H1 (cell line): ENCODE results near the gene SPR. TPM values are rescaled to one million over a fixed set of nuclear protein-coding genes. Genes with fewer than 3 reads are reported as not detected.

Source experiments
- CTCF ChIA-PET: fragments of 300-600 bp; sonication (Branson Sonifier 250); formaldehyde crosslinking; loops from one replicate; lab custom pipeline; 2021; ENCODE audit not compliant: partially characterized antibody; lab: Charles Lee
- POLR2A ChIA-PET: fragments of 300-600 bp; sonication (Branson Sonifier 250); formaldehyde crosslinking; loops from one replicate; lab custom pipeline; 2021; ENCODE audit warnings: inconsistent platforms; ENCODE audit not compliant: partially characterized antibody; lab: Charles Lee
- DNase-seq, 2 experiments: peaks; one replicate each; pipeline versions ENCODE4 v3.0.0 to v3.0.0-alpha.2; 2010 to 2022; ENCODE audit warnings: low spot score in 2 of 2, low read depth in 1 of 2, mixed read lengths in 1 of 2
- FAIRE-seq: peaks from 2 replicates; lab custom pipeline; 2011; peaks lifted over from hg19 to GRCh38; lab: Jason Lieb, UNC
- H2AFZ ChIP-seq: 2 replicates; pipeline ENCODE4 v1.8.1; 2012; ENCODE audit warnings: low read length, inconsistent platforms
- H2AK5ac ChIP-seq: 2 replicates; pipeline ENCODE4 v1.6.1; 2013; ENCODE audit warnings: low read depth, low read length
- H2BK120ac ChIP-seq: replicated peaks from 2 replicates; pipeline ENCODE3; 2013; ENCODE audit warnings: low read depth, low read length, inconsistent platforms
- H2BK12ac ChIP-seq: 2 replicates; pipeline ENCODE4 v1.6.1; 2013; ENCODE audit warnings: low read depth, low read length
- H2BK15ac ChIP-seq: 2 replicates; pipeline ENCODE4 v1.6.1; 2013; ENCODE audit warnings: low read length
- H2BK20ac ChIP-seq: 2 replicates; pipeline ENCODE4 v1.6.1; 2013; ENCODE audit warnings: low read length
- H2BK5ac ChIP-seq: 2 replicates; pipeline ENCODE4 v1.6.1; 2013; ENCODE audit warnings: low read depth, low read length
- H3K14ac ChIP-seq: 2 replicates; pipeline ENCODE4 v1.6.1; 2013; ENCODE audit warnings: inconsistent platforms; ENCODE audit not compliant: insufficient read length
- H3K18ac ChIP-seq: 2 replicates; pipeline ENCODE4 v1.6.1; 2013; ENCODE audit warnings: low read length; ENCODE audit errors: extremely low read depth
- H3K23ac ChIP-seq: 2 replicates; pipeline ENCODE4 v1.6.1; 2013; ENCODE audit warnings: inconsistent platforms; ENCODE audit not compliant: insufficient read length
- H3K23me2 ChIP-seq: 2 replicates; pipeline ENCODE4 v1.6.1; 2013; ENCODE audit warnings: low read depth, low read length
- H3K27ac ChIP-seq: 2 replicates; pipeline ENCODE4 v1.6.1; 2011; ENCODE audit warnings: low read depth, low read length, inconsistent platforms
- H3K27me3 ChIP-seq, 4 experiments: replicated peaks in 1 of 4; 1 replicate in 1 of 4; 2 replicates in 3 of 4; pipeline versions ENCODE4 v1.6.1 to v1.8.1; 2011 to 2013; ENCODE audit warnings: low read length in 3 of 4, mild to moderate bottlenecking in 3 of 4, inconsistent platforms in 2 of 4, mixed read lengths in 2 of 4, moderate library complexity in 1 of 4; ENCODE audit not compliant: control insufficient read depth in 3 of 4, insufficient read depth in 3 of 4; ENCODE audit errors: extremely low read depth in 1 of 4
- H3K36me3 ChIP-seq, 4 experiments: 2 replicates each; pipeline versions ENCODE4 v1.6.1 to v1.8.1; 2011 to 2013; ENCODE audit warnings: mild to moderate bottlenecking in 4 of 4, low read length in 3 of 4, moderate library complexity in 2 of 4, control low read depth in 1 of 4, inconsistent platforms in 1 of 4; ENCODE audit not compliant: insufficient read depth in 4 of 4, control insufficient read depth in 2 of 4
- H3K4ac ChIP-seq: replicated peaks from 2 replicates; pipeline ENCODE3; 2013; ENCODE audit warnings: low read length, low read depth, mixed read lengths, inconsistent platforms; ENCODE audit not compliant: insufficient read length
- H3K4me1 ChIP-seq, 4 experiments: replicated peaks in 1 of 4; 1 replicate in 1 of 4; 2 replicates in 3 of 4; pipeline versions ENCODE4 v1.6.1 to v1.8.1; 2011 to 2013; ENCODE audit warnings: low read length in 3 of 4, inconsistent platforms in 2 of 4, mixed read lengths in 1 of 4; ENCODE audit not compliant: insufficient read depth in 4 of 4, control insufficient read depth in 3 of 4
- H3K4me2 ChIP-seq, 2 experiments: 2 replicates each; pipeline versions ENCODE4 v1.6.1 to v1.8.1; 2011 to 2013; ENCODE audit warnings: low read depth in 2 of 2, low read length in 2 of 2, control low read depth in 1 of 2, inconsistent platforms in 1 of 2, mild to moderate bottlenecking in 1 of 2; ENCODE audit not compliant: insufficient read depth in 1 of 2
- H3K4me3 ChIP-seq, 4 experiments: fragments of 200-600, 300-600 bp in 1 of 4; sonication (generic), shearing (Covaris generic), sonication (Bioruptor Twin) in 1 of 4; 2 replicates each; pipeline versions ENCODE4 v1.5.1 to v1.8.1; 2011 to 2016; ENCODE audit warnings: low read length in 4 of 4, low read depth in 3 of 4, control low read depth in 2 of 4, inconsistent platforms in 2 of 4, mild to moderate bottlenecking in 2 of 4, mixed read lengths in 1 of 4, moderate library complexity in 1 of 4; ENCODE audit not compliant: insufficient read depth in 2 of 4; ENCODE audit errors: extremely low read depth in 1 of 4
- H3K56ac ChIP-seq: replicated peaks from 2 replicates; pipeline ENCODE3; 2013; ENCODE audit warnings: low read depth, mild to moderate bottlenecking, mixed read lengths, low read length, inconsistent platforms; ENCODE audit not compliant: insufficient read length
- H3K79me1 ChIP-seq: 2 replicates; pipeline ENCODE4 v1.6.1; 2013; ENCODE audit warnings: low read depth, low read length, control low read depth
- H3K79me2 ChIP-seq, 2 experiments: 2 replicates each; pipeline versions ENCODE4 v1.6.1 to v1.8.1; 2012 to 2013; ENCODE audit warnings: low read length in 2 of 2, mild to moderate bottlenecking in 2 of 2, inconsistent platforms in 1 of 2; ENCODE audit not compliant: insufficient read depth in 2 of 2, control insufficient read depth in 1 of 2
- H3K9ac ChIP-seq, 4 experiments: replicated peaks in 1 of 4; 1 replicate in 1 of 4; 2 replicates in 3 of 4; pipeline versions ENCODE4 v1.6.1 to v1.8.1; 2011 to 2013; ENCODE audit warnings: low read depth in 3 of 4, low read length in 3 of 4, control low read depth in 2 of 4, mild to moderate bottlenecking in 2 of 4, moderate library complexity in 2 of 4, inconsistent platforms in 1 of 4; ENCODE audit errors: extremely low read depth in 1 of 4
- H3K9me3 ChIP-seq, 2 experiments: 2 replicates each; pipeline versions ENCODE4 v1.6.1 to v1.8.1; 2012 to 2013; ENCODE audit warnings: mild to moderate bottlenecking in 2 of 2, moderate library complexity in 2 of 2, control low read depth in 1 of 2, inconsistent platforms in 1 of 2, low read depth in 1 of 2, low read length in 1 of 2, mixed read lengths in 1 of 2; ENCODE audit not compliant: insufficient read depth in 2 of 2
- H4K20me1 ChIP-seq, 2 experiments: replicated peaks in 1 of 2; 2 replicates each; pipeline versions ENCODE3 to v1.8.1; 2011 to 2013; ENCODE audit warnings: inconsistent platforms in 2 of 2, low read length in 2 of 2, mild to moderate bottlenecking in 1 of 2; ENCODE audit not compliant: insufficient read depth in 2 of 2, control insufficient read depth in 1 of 2
- H4K5ac ChIP-seq: 2 replicates; pipeline ENCODE4 v1.6.1; 2013; ENCODE audit warnings: low read length, low read depth, mixed read lengths, inconsistent platforms; ENCODE audit not compliant: insufficient read length
- H4K8ac ChIP-seq: 2 replicates; pipeline ENCODE4 v1.8.0; 2013; ENCODE audit warnings: mild to moderate bottlenecking, moderate library complexity, low read length, inconsistent platforms; ENCODE audit not compliant: insufficient read depth; ENCODE audit errors: extremely low read depth
- H4K91ac ChIP-seq: replicated peaks from 2 replicates; pipeline ENCODE3; 2013; ENCODE audit warnings: low read length, mixed read lengths, inconsistent platforms; ENCODE audit not compliant: insufficient read length
- CHD1 ChIP-seq: IDR thresholded peaks from 2 replicates; pipeline ENCODE4 v1.6.1; 2012; ENCODE audit warnings: low read depth, low read length, improper control_type of control experiment
- EP300 ChIP-seq, 2 experiments: IDR thresholded peaks; 1 replicate in 1 of 2; 2 replicates in 1 of 2; pipeline ENCODE4 v1.6.1; 2011 to 2012; ENCODE audit warnings: low read depth in 2 of 2, low read length in 2 of 2, mild to moderate bottlenecking in 2 of 2, borderline replicate concordance in 1 of 2, inconsistent platforms in 1 of 2, moderate library complexity in 1 of 2
- KDM1A ChIP-seq: fragments of 200-600, 300-600 bp; sonication (generic); IDR thresholded peaks from 2 replicates; pipeline ENCODE4 v1.7.1; 2016; ENCODE audit warnings: mild to moderate bottlenecking, low read length, borderline replicate concordance
- WGBS, 2 experiments: shearing (Covaris generic) in 1 of 2; methylation state at CpG; one replicate each; pipeline versions ENCODE4 v1.1.6 to v1.1.7; 2013 to 2015; ENCODE audit warnings: low lambda C conversion rate in 2 of 2, mixed read lengths in 2 of 2, inconsistent platforms in 1 of 2, low coverage in 1 of 2, missing lambda C conversion rate in 1 of 2; ENCODE audit not compliant: insufficient replicate concordance in 2 of 2, insufficient coverage in 1 of 2, insufficient read length in 1 of 2; ENCODE audit errors: extremely low coverage in 1 of 2, missing lambda C conversion rate in 1 of 2; 5-methylcytosine and 5-hydroxymethylcytosine counted together
- polyA plus RNA-seq, 7 experiments: library from polyadenylated mRNA; depleted of rRNA in 3 of 7; stranded (reverse) in 5 of 7; unstranded in 2 of 7; fragments of >200 nt in 5 of 7; fragments of 200-250 nt in 2 of 7; gene quantifications; 1 replicate in 5 of 7; 2 replicates in 1 of 7; 4 replicates in 1 of 7; pipeline versions ENCODE4 v1.2.1 to v1.2.3, GENCODE V29; 2011 to 2013; ENCODE audit warnings: missing spikeins in 2 of 7, mixed read lengths in 2 of 7
- total RNA-seq: library from RNA; stranded (reverse); fragmentation: NEBNext Ultra II Directional; extraction: Animal tissue kit (Norgen Biotek cat#: 25700); gene quantifications from 2 replicates; pipeline ENCODE4 v1.2.1, GENCODE V29; 2021

The SPR gene
- total and polyA plus RNA-seq, 2 of the 8 experiments (the other 6 are each of a cell fraction or from before 2014, with no cell fraction given): 4.5 to 11.5 TPM

DNA sequence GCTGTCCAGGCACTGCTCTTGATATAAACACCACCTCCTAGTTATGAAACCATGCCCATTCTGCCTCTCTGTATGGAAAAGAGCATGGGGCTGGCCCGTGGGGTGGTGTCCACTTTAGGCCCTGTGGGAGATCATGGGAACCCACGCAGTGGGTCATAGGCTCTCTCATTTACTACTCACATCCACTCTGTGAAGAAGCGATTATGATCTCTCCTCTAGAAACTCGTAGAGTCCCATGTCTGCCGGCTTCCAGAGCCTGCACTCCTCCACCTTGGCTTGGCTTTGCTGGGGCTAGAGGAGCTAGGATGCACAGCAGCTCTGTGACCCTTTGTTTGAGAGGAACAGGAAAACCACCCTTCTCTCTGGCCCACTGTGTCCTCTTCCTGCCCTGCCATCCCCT, 46.0 kb downstream of the SPR start:
- peaks cover 6 to 36% (median 25%) of the 10 kb centered on the region in 4 experiments for H3K27me3 ChIP-seq
- 97% methylated on average over 5 of the region's 5 CpGs; no CpG with 5 or more reads in 1 of the 2 experiments for WGBS, 2 experiments

More for the DNA sequence above, 46.0 kb downstream of the SPR start:
- TF ChIP-seq EP300 (IDR thresholded peaks at IDR 0.05; ENCODE audit: borderline replicate concordance in 1 of 2, low read depth in 2 of 2, low read length in 2 of 2): no peak
- TF ChIP-seq CHD1: no peak
- no peak for TF ChIP-seq KDM1A
- TF ChIP-seq, all 59 proteins: peak for 0
- Histone ChIP-seq H3K14ac (no peak overlapping the region), H2BK20ac (no peak overlapping the region), H2BK15ac (no peak overlapping the region), H3K27ac (no peak overlapping the region), H3K79me2 (no peaks in the 10 kb centered on the region), H3K36me3 (no peaks in the 10 kb centered on the region), H4K8ac (no peak overlapping the region), H3K23me2 (no peaks in the 10 kb centered on the region), H3K56ac (no peak overlapping the region), H3K9me3 (no peaks in the 10 kb centered on the region), H3K23ac (no peak overlapping the region), H2AK5ac (no peak overlapping the region), H3K79me1 (no peaks in the 10 kb centered on the region), H3K4ac (no peak overlapping the region), H4K5ac (no peak overlapping the region), H2BK120ac (no peak overlapping the region), H2BK12ac (no peak overlapping the region), H3K4me2 (no peak overlapping the region), H3K4me1 (peaks cover 0 to 16% (median 9%) of the 10 kb centered on the region in 4 experiments; a peak in 5 of 7 replicates), H4K20me1 (peaks cover 0 to 3% of the 10 kb centered on the region in 2 experiments), H3K9ac (no peak overlapping the region), H2AFZ (no peak overlapping the region), H4K91ac (no peak overlapping the region), H3K18ac (no peak overlapping the region), H3K4me3 (no peak overlapping the region), H2BK5ac (no peak overlapping the region)
- ChIA-PET POLR2A (interaction anchor here (1.1 to 4.2 kb wide), 3 partner anchors 8 to 39 kb away, joined by 3 to 17 read pairs (median 3); no protein-coding TSS in a partner anchor), CTCF (interaction anchor here (0.7 to 25.6 kb wide), 16 partner anchors 7 to 279 kb away, joined by 3 to 490 read pairs (median 3); partner anchors contain the start of gene SPR)
- no peak for DNase-seq
- no peak for FAIRE-seq
